B cell (primary cell): ENCODE data around the gene CDKN2C.

ENCODE experiments used
- CTCF ChIP-seq: fragments of 200-600 bp; IDR thresholded peaks from one replicate; pipeline ENCODE4 v1.8.0; 2022; ENCODE audit warnings: antibody characterized with exemption, mild to moderate bottlenecking
- EZH2 ChIP-seq: IDR thresholded peaks from 2 replicates; pipeline ENCODE4 v1.6.1; 2012; ENCODE audit warnings: borderline replicate concordance, low read depth, mild to moderate bottlenecking, moderate library complexity, low read length; ENCODE audit not compliant: insufficient read depth, poor library complexity, severe bottlenecking

- TF ChIP-seq CTCF (no peak), EZH2 (no peak)
Measured at GRCh38 chr1:50993645-50994044, 23.6 kb downstream of the CDKN2C start.
